ENCODE results near the gene GABRR2.

The GABRR2 gene

GRCh38 chr6:89264296-89264695 is 50.8 kb downstream of the GABRR2 start:
- no peak for TF ChIP-seq BACH2 (CRISPR knock-in tag; IDR thresholded peaks at IDR 0.05; ENCODE audit: borderline replicate concordance)
- no peak for TF ChIP-seq GLIS3 (CRISPR knock-in tag; IDR thresholded peaks at IDR 0.05)
- TF ChIP-seq ESRRG (CRISPR knock-in tag; IDR thresholded peaks at IDR 0.05) = no peak
- TF ChIP-seq TCF4 (CRISPR knock-in tag; IDR thresholded peaks at IDR 0.05; ENCODE audit: borderline replicate concordance) = no peak
- TF ChIP-seq ZNF70 (CRISPR knock-in tag; IDR thresholded peaks at IDR 0.05) = no peak
- TF ChIP-seq OSR1 (CRISPR knock-in tag; IDR thresholded peaks at IDR 0.05) = no peak
- TF ChIP-seq ZFP30 (CRISPR knock-in tag; IDR thresholded peaks at IDR 0.05) = no peak
- TF ChIP-seq ZFP3 (CRISPR knock-in tag; IDR thresholded peaks at IDR 0.05) = no peak
- TF ChIP-seq ZNF8 (CRISPR knock-in tag; IDR thresholded peaks at IDR 0.05) = no peak
- TF ChIP-seq CREB5 (CRISPR knock-in tag; IDR thresholded peaks at IDR 0.05; ENCODE audit: low read depth) = no peak
- TF ChIP-seq SNAI2 (CRISPR knock-in tag; IDR thresholded peaks at IDR 0.05) = no peak
- ATAC-seq = no peak

- no peak for TF ChIP-seq ARNTL (CRISPR knock-in tag; IDR thresholded peaks at IDR 0.05; ENCODE audit: borderline replicate concordance, low read depth)
- no peak for ATAC-seq
Observed at GRCh38 chr6:89260832-89261231, 54.3 kb downstream of the GABRR2 start.

- TF ChIP-seq CREB5 (CRISPR knock-in tag; IDR thresholded peaks at IDR 0.05; ENCODE audit: low read depth) (no peak), ISL1 (CRISPR knock-in tag; IDR thresholded peaks at IDR 0.05) (no peak), BACH2 (CRISPR knock-in tag; IDR thresholded peaks at IDR 0.05; ENCODE audit: borderline replicate concordance) (no peak), CSDC2 (CRISPR knock-in tag; IDR thresholded peaks at IDR 0.05) (no peak), PPARA (CRISPR knock-in tag; IDR thresholded peaks at IDR 0.05; ENCODE audit: borderline replicate concordance) (no peak), TSHZ2 (CRISPR knock-in tag; IDR thresholded peaks at IDR 0.05) (no peak)
- ATAC-seq = no peak
Observed at GRCh38 chr6:89260310-89260709, 54.8 kb downstream of the GABRR2 start.

- no peak for ATAC-seq
Observed at GRCh38 chr6:89258912-89259311, 56.2 kb downstream of the GABRR2 start.

More at GRCh38 chr6:89258912-89259311, 56.2 kb downstream of the GABRR2 start:
- no peak for TF ChIP-seq PATZ1 (CRISPR knock-in tag; IDR thresholded peaks at IDR 0.05; ENCODE audit: borderline replicate concordance)
- no peak for TF ChIP-seq SNAI2 (CRISPR knock-in tag; IDR thresholded peaks at IDR 0.05)
- no peak for TF ChIP-seq ARNTL (CRISPR knock-in tag; IDR thresholded peaks at IDR 0.05; ENCODE audit: borderline replicate concordance, low read depth)
- no peak for TF ChIP-seq CSRNP3 (CRISPR knock-in tag; IDR thresholded peaks at IDR 0.05)
- TF ChIP-seq PPARA (CRISPR knock-in tag; IDR thresholded peaks at IDR 0.05; ENCODE audit: borderline replicate concordance) = no peak
- no peak for TF ChIP-seq BACH2 (CRISPR knock-in tag; IDR thresholded peaks at IDR 0.05; ENCODE audit: borderline replicate concordance)
- TF ChIP-seq ESRRG (CRISPR knock-in tag; IDR thresholded peaks at IDR 0.05) = no peak
- no peak for TF ChIP-seq ZNF70 (CRISPR knock-in tag; IDR thresholded peaks at IDR 0.05)
